ENCODE measurements around the gene ADK. TPM values are rescaled to one million over a fixed set of nuclear protein-coding genes. Genes with fewer than 3 reads are reported as not detected.

The ADK gene
- total and polyA plus RNA-seq, 10 donors: 11.1 to 40.5 (median 32.1) TPM

- no peak for TF ChIP-seq CTCF (IDR thresholded peaks at IDR 0.05 in 8 of 11, conservative IDR thresholded peaks at IDR 0.05 in 3 of 11)
- TF ChIP-seq POLR2A (IDR thresholded peaks at IDR 0.05): no peak
- TF ChIP-seq POLR2AphosphoS5 (IDR thresholded peaks at IDR 0.05): no peak
- 93 to 96% (median 96%) methylated on average over 8 of the region's 8 CpGs for WGBS, 5 donors
- intact Hi-C loops (cut with DNase I; ENCODE audit: low total_unique reads): no loop called here
Observed at GRCh38 chr10:74337330-74338016, 186.5 kb downstream of the ADK start.

GRCh38 chr10:74342991-74343390, 192.0 kb downstream of the ADK start:
- WGBS, 5 donors: 68 to 85% (median 77%) methylated on average over 2 of the region's 2 CpGs
- DNase-seq: no peak
- TF ChIP-seq CTCF (IDR thresholded peaks at IDR 0.05 in 8 of 11, conservative IDR thresholded peaks at IDR 0.05 in 3 of 11): no peak
- TF ChIP-seq POLR2AphosphoS5 (IDR thresholded peaks at IDR 0.05): no peak
- no peak for TF ChIP-seq POLR2A (IDR thresholded peaks at IDR 0.05)
- intact Hi-C loops (cut with DNase I; ENCODE audit: low total_unique reads): no loop called here
- H3K4me1 ChIP-seq: no peaks in the 10 kb centered on the region
- H3K27ac ChIP-seq: no peak overlapping the region
- H3K27me3 ChIP-seq (replicated peaks in 1 of 7): no peaks in the 10 kb centered on the region
- peaks cover 8 to 39% (median 29%) of the 10 kb centered on the region in 8 donors for H3K9me3 ChIP-seq
- peaks cover 0 to 48% (median 5%) of the 10 kb centered on the region in 6 donors for H3K36me3 ChIP-seq
- no peak overlapping the region for H3K4me3 ChIP-seq

More at GRCh38 chr10:74337330-74338016, 186.5 kb downstream of the ADK start:
- Histone ChIP-seq H3K27ac (no peak overlapping the region), H3K4me3 (no peak overlapping the region), H3K9me3 (peaks cover 0 to 15% (median 3%) of the 10 kb centered on the region in 8 donors), H3K36me3 (peaks cover 0 to 7% (median 0%) of the 10 kb centered on the region in 6 donors), H3K27me3 (replicated peaks in 1 of 7) (no peaks in the 10 kb centered on the region), H3K4me1 (no peaks in the 10 kb centered on the region)
- no peak for DNase-seq

GRCh38 chr10:74343804-74344203, 192.8 kb downstream of the ADK start:
- no peak overlapping the region for H3K27ac ChIP-seq
- H3K4me1 ChIP-seq: no peaks in the 10 kb centered on the region
- TF ChIP-seq CTCF (IDR thresholded peaks at IDR 0.05 in 8 of 11, conservative IDR thresholded peaks at IDR 0.05 in 3 of 11): no peak
- no peak for TF ChIP-seq POLR2A (IDR thresholded peaks at IDR 0.05)
- TF ChIP-seq POLR2AphosphoS5 (IDR thresholded peaks at IDR 0.05): no peak
- peaks cover 8 to 39% (median 29%) of the 10 kb centered on the region in 8 donors for H3K9me3 ChIP-seq
- 96 to 100% (median 99%) methylated on average over 3 of the region's 3 CpGs for WGBS, 5 donors
- no peak for DNase-seq
- H3K36me3 ChIP-seq: peaks cover 0 to 52% (median 5%) of the 10 kb centered on the region in 6 donors
- no peaks in the 10 kb centered on the region for H3K27me3 ChIP-seq (replicated peaks in 1 of 7)
- intact Hi-C loops (cut with DNase I; ENCODE audit: low total_unique reads): no loop called here
- no peak overlapping the region for H3K4me3 ChIP-seq

GRCh38 chr10:74344306-74344705, 193.3 kb downstream of the ADK start:
- intact Hi-C loops (cut with DNase I; ENCODE audit: low total_unique reads): no loop called here
- no peak for DNase-seq
- H3K9me3 ChIP-seq: peaks cover 8 to 39% (median 29%) of the 10 kb centered on the region in 8 donors
- 86 to 100% (median 95%) methylated on average over 1 of the region's 1 CpG for whole genome bisulfite sequencing, 5 donors
- no peaks in the 10 kb centered on the region for H3K27me3 ChIP-seq (replicated peaks in 1 of 7)
- H3K27ac ChIP-seq: no peak overlapping the region
- H3K4me1 ChIP-seq: no peaks in the 10 kb centered on the region
- H3K4me3 ChIP-seq: no peak overlapping the region
- H3K36me3 ChIP-seq: peaks cover 0 to 52% (median 5%) of the 10 kb centered on the region in 6 donors
- no peak for TF ChIP-seq POLR2AphosphoS5 (IDR thresholded peaks at IDR 0.05)
- no peak for TF ChIP-seq CTCF (IDR thresholded peaks at IDR 0.05 in 8 of 11, conservative IDR thresholded peaks at IDR 0.05 in 3 of 11)
- TF ChIP-seq POLR2A (IDR thresholded peaks at IDR 0.05): no peak
